Measurements from ENCODE around the gene SEMA3A.

- TF ChIP-seq, protein P1, sequence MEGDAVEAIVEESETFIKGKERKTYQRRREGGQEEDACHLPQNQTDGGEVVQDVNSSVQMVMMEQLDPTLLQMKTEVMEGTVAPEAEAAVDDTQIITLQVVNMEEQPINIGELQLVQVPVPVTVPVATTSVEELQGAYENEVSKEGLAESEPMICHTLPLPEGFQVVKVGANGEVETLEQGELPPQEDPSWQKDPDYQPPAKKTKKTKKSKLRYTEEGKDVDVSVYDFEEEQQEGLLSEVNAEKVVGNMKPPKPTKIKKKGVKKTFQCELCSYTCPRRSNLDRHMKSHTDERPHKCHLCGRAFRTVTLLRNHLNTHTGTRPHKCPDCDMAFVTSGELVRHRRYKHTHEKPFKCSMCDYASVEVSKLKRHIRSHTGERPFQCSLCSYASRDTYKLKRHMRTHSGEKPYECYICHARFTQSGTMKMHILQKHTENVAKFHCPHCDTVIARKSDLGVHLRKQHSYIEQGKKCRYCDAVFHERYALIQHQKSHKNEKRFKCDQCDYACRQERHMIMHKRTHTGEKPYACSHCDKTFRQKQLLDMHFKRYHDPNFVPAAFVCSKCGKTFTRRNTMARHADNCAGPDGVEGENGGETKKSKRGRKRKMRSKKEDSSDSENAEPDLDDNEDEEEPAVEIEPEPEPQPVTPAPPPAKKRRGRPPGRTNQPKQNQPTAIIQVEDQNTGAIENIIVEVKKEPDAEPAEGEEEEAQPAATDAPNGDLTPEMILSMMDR (IDR thresholded peaks at IDR 0.05): no peak
- TF ChIP-seq POLR2A (IDR thresholded peaks at IDR 0.05): no peak
These were observed 118.4 kb downstream of the SEMA3A start for GRCh38 chr7:84076219-84076618.

Measured in heart left ventricle (tissue), 13 donors.